ENCODE results near the gene MBOAT1. TPM values are rescaled to one million over a fixed set of nuclear protein-coding genes. Genes with fewer than 3 reads are reported as not detected.

Gene MBOAT1
- total RNA-seq, 1 experiment from 2014 or later = 9.9 TPM

DNA sequence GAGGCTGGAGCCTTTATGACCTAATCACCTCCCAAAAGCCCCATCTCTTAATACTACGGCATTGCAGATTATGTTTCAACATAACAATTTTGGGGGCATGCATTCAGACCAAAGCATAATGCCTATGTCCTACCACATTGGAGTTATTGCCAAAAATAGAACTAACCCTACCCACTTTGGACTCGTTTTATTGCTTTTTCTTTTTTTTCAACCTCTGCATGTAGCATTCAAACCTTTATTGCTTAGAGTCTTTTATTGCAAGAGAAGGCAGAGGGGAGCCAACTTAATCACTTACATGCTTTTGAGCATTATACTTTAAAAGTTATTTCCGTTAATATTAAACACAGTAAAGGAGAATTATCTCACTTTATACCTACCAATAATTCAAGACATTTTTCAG lies 8.1 kb upstream of the MBOAT1 start:
- Histone ChIP-seq H2BK15ac (ENCODE audit: low read depth, low read length) (no peak overlapping the region), H4K8ac (replicated peaks; ENCODE audit: insufficient read length, low read depth, low read length) (no peak overlapping the region), H3K27ac (ENCODE audit: insufficient read length, low read depth, low read length) (no peak overlapping the region), H2BK12ac (ENCODE audit: insufficient read length, low read depth, low read length) (no peak overlapping the region), H3K9ac (ENCODE audit: extremely low read depth, insufficient read length, low read length) (no peak overlapping the region), H4K91ac (ENCODE audit: insufficient read length, low read depth, low read length) (no peak overlapping the region), H3K18ac (ENCODE audit: insufficient read length, low read depth, low read length) (no peak overlapping the region), H3K79me1 (ENCODE audit: insufficient read depth, low read depth, low read length, poor library complexity, severe bottlenecking) (no peaks in the 10 kb centered on the region), H2AK5ac (ENCODE audit: insufficient read length, low read length) (no peak overlapping the region), H2BK20ac (ENCODE audit: low read depth, low read length, poor library complexity, severe bottlenecking) (no peak overlapping the region), H2AFZ (ENCODE audit: low read length) (no peak overlapping the region), H3K27me3 (ENCODE audit: insufficient read depth, low read length) (no peaks in the 10 kb centered on the region), H3K79me2 (ENCODE audit: insufficient read depth, low read length) (no peaks in the 10 kb centered on the region), H3K4me2 (ENCODE audit: insufficient read depth, insufficient read length, low read length) (no peak overlapping the region), H3K4ac (ENCODE audit: low read depth, low read length) (no peak overlapping the region), H3K9me3 (ENCODE audit: control insufficient read depth, low read depth, low read length) (no peaks in the 10 kb centered on the region), H3K23me2 (ENCODE audit: insufficient read length, low read depth, low read length, poor library complexity, severe bottlenecking) (no peaks in the 10 kb centered on the region), H3K56ac (ENCODE audit: insufficient read length, low read depth, low read length) (no peak overlapping the region), H4K5ac (ENCODE audit: insufficient read length, low read depth, low read length) (no peak overlapping the region), H3K14ac (ENCODE audit: insufficient read depth, low read length) (no peak overlapping the region), H3K23ac (ENCODE audit: insufficient read length, low read depth, low read length) (no peak overlapping the region), H3K4me1 (ENCODE audit: insufficient read depth, low read length) (no peaks in the 10 kb centered on the region), H3T11ph (ENCODE audit: low read length) (no peak overlapping the region), H4K20me1 (ENCODE audit: control insufficient read depth, insufficient read depth, insufficient read length) (no peaks in the 10 kb centered on the region), H2BK120ac (ENCODE audit: low read depth, low read length, poor library complexity, severe bottlenecking) (no peak overlapping the region), H2BK5ac (ENCODE audit: insufficient read length, low read length) (no peak overlapping the region)
- WGBS (ENCODE audit: extremely low coverage, insufficient read length, low lambda C conversion rate) = no CpG with 5 or more reads among the region's 3 CpGs
- no peak for DNase-seq
- Mint-ChIP-seq H3K4me3 (no peak overlapping the region), H3K27ac (no peak overlapping the region), H3K27me3 (ENCODE audit: low read depth) (peaks cover 1% of the 10 kb centered on the region), H3K4me1 (peaks cover 11 to 12% of the 10 kb centered on the region in 2 experiments), H3K36me3 (ENCODE audit: insufficient read depth in 1 of 3, low read depth in 3 of 3) (no peaks in the 10 kb centered on the region), H3K9me3 (no peaks in the 10 kb centered on the region)
- TF ChIP-seq, protein P1, sequence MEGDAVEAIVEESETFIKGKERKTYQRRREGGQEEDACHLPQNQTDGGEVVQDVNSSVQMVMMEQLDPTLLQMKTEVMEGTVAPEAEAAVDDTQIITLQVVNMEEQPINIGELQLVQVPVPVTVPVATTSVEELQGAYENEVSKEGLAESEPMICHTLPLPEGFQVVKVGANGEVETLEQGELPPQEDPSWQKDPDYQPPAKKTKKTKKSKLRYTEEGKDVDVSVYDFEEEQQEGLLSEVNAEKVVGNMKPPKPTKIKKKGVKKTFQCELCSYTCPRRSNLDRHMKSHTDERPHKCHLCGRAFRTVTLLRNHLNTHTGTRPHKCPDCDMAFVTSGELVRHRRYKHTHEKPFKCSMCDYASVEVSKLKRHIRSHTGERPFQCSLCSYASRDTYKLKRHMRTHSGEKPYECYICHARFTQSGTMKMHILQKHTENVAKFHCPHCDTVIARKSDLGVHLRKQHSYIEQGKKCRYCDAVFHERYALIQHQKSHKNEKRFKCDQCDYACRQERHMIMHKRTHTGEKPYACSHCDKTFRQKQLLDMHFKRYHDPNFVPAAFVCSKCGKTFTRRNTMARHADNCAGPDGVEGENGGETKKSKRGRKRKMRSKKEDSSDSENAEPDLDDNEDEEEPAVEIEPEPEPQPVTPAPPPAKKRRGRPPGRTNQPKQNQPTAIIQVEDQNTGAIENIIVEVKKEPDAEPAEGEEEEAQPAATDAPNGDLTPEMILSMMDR (conservative IDR thresholded peaks at IDR 0.05) = no peak
